ENCODE results near the gene ZHX3. TPM values are rescaled to one million over a fixed set of nuclear protein-coding genes. Genes with fewer than 3 reads are reported as not detected.

ZHX3 gene
- total and polyA plus RNA-seq, 2 of the 13 experiments (the other 11 are each of a cell fraction or from before 2014, with no cell fraction given) = 8.4 to 11.7 TPM

DNA sequence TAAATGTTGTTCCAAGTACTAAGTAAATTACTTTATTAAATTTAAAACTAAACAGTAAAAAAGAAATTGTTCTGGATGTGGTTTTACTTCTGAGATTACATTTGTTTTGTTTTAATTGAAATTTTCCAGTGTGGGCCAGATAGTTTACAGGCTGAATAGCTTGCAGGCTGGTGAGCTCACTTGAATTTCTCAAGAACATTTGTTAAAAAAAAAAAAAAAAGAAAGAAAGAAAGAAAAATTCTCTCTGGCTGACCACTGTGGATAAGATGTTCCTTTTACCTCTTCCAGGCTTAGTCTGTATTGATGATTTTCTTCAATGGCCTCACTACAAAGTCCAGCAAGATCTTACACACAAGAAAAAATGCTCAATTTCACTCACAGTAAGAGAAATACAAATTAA is 94.8 kb downstream of the ZHX3 start:
- no peaks in the 10 kb centered on the region for H3K4me1 ChIP-seq (ENCODE audit: insufficient read depth, low read length)
- DNase-seq (ENCODE audit: low spot score) (no peak), FAIRE-seq (no peak), ATAC-seq (no peak)
- H3K27ac ChIP-seq (ENCODE audit: extremely low read length, insufficient read depth, low read length) = no peak overlapping the region
- no peak overlapping the region for H3K4me3 ChIP-seq (replicated peaks in 1 of 3; ENCODE audit: insufficient read depth in 1 of 3, low read depth in 2 of 3, low read length in 3 of 3)
- no peaks in the 10 kb centered on the region for H3K9me3 ChIP-seq (ENCODE audit: low read length)
- no peak overlapping the region for H2AFZ ChIP-seq (ENCODE audit: low read length)
- intact Hi-C loops (cut with micrococcal nuclease; ENCODE audit: unreplicated experiment) = no loop called here
- H3K27me3 ChIP-seq (ENCODE audit: control insufficient read depth in 1 of 2, insufficient read depth in 2 of 2, low read length in 2 of 2) = no peaks in the 10 kb centered on the region
- H3K79me2 ChIP-seq (ENCODE audit: insufficient read depth, low read length) = no peaks in the 10 kb centered on the region
- ChIA-PET POLR2A (no interaction called here), CTCF (ENCODE audit: low intra/inter-chr PET ratio, low total read pairs) (no interaction called here)
- H3K36me3 ChIP-seq (replicated peaks in 1 of 2; ENCODE audit: control insufficient read depth in 1 of 2, insufficient read depth in 2 of 2, low read length in 2 of 2) = no peaks in the 10 kb centered on the region
- BruUV-seq (replicated peaks) = no TSS peak
- H4K20me1 ChIP-seq (ENCODE audit: insufficient read depth, low read length) = no peaks in the 10 kb centered on the region
- in situ Hi-C loops (cut with HindIII; ENCODE audit: extremely low pct_ligation_motif_present, low pct_unique_long_range_greater_than_20kb) = no loop called here
- TF ChIP-seq MEF2D (CRISPR knock-in tag; IDR thresholded peaks at IDR 0.05) = no peak
- H3K9ac ChIP-seq (ENCODE audit: insufficient read depth, low read depth, low read length) = no peak overlapping the region
- H3K4me2 ChIP-seq (ENCODE audit: low read depth, low read length) = no peak overlapping the region

DNA sequence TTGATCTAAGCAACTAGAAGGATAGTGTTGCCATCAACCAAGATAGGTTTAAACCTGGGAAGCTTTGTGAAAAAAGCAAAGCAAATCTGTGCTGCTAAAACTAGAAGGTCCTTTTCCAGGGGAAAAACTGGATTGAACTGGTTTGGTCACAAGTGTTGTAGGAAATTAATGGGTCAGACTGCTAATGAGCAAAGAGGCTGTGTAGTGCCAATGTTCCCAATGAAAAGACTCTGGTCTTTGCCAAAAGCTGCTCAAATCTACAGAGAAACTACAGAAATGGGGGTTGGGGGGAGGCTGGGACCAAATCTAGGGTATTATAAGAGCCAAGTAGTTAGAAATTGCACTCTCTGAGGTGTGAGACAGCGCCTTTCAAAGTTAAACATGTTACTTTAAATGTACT is 95.2 kb downstream of the ZHX3 start:
- Histone ChIP-seq H3K4me1 (ENCODE audit: insufficient read depth, low read length) (no peaks in the 10 kb centered on the region), H2AFZ (ENCODE audit: low read length) (no peak overlapping the region), H3K9me3 (ENCODE audit: low read length) (no peaks in the 10 kb centered on the region), H3K79me2 (ENCODE audit: insufficient read depth, low read length) (no peaks in the 10 kb centered on the region), H3K27me3 (ENCODE audit: control insufficient read depth in 1 of 2, insufficient read depth in 2 of 2, low read length in 2 of 2) (no peaks in the 10 kb centered on the region), H3K27ac (ENCODE audit: extremely low read length, insufficient read depth, low read length) (no peak overlapping the region), H3K4me3 (replicated peaks in 1 of 3; ENCODE audit: insufficient read depth in 1 of 3, low read depth in 2 of 3, low read length in 3 of 3) (no peak overlapping the region), H4K20me1 (ENCODE audit: insufficient read depth, low read length) (no peaks in the 10 kb centered on the region), H3K4me2 (ENCODE audit: low read depth, low read length) (no peak overlapping the region), H3K9ac (ENCODE audit: insufficient read depth, low read depth, low read length) (no peak overlapping the region), H3K36me3 (replicated peaks in 1 of 2; ENCODE audit: control insufficient read depth in 1 of 2, insufficient read depth in 2 of 2, low read length in 2 of 2) (no peaks in the 10 kb centered on the region)
- ATAC-seq (no peak), DNase-seq (ENCODE audit: low spot score) (no peak), FAIRE-seq (no peak)
- BruUV-seq (replicated peaks) = no TSS peak
- intact Hi-C loops (cut with micrococcal nuclease; ENCODE audit: unreplicated experiment) = no loop called here
- no peak for TF ChIP-seq ZSCAN9 (CRISPR knock-in tag; IDR thresholded peaks at IDR 0.05; ENCODE audit: borderline replicate concordance)
- TF ChIP-seq HNRNPLL (IDR thresholded peaks at IDR 0.05; ENCODE audit: low read depth, low read length, poor library complexity, severe bottlenecking) = no peak
- TF ChIP-seq HMGA1 (CRISPR knock-in tag; conservative IDR thresholded peaks at IDR 0.05) = no peak
- TF ChIP-seq, protein P1, sequence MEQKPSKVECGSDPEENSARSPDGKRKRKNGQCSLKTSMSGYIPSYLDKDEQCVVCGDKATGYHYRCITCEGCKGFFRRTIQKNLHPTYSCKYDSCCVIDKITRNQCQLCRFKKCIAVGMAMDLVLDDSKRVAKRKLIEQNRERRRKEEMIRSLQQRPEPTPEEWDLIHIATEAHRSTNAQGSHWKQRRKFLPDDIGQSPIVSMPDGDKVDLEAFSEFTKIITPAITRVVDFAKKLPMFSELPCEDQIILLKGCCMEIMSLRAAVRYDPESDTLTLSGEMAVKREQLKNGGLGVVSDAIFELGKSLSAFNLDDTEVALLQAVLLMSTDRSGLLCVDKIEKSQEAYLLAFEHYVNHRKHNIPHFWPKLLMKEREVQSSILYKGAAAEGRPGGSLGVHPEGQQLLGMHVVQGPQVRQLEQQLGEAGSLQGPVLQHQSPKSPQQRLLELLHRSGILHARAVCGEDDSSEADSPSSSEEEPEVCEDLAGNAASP (CRISPR knock-in tag; IDR thresholded peaks at IDR 0.05; ENCODE audit: borderline replicate concordance) = no peak
- WGBS (ENCODE audit: low lambda C conversion rate) = 97% methylated on average over 1 of the region's 1 CpG
- in situ Hi-C loops (cut with HindIII; ENCODE audit: extremely low pct_ligation_motif_present, low pct_unique_long_range_greater_than_20kb) = no loop called here
- ChIA-PET CTCF (ENCODE audit: low intra/inter-chr PET ratio, low total read pairs) (no interaction called here), POLR2A (no interaction called here)
